HepG2 (cell line): ENCODE measurements around the gene MXRA7. TPM values are rescaled to one million over a fixed set of nuclear protein-coding genes. Genes with fewer than 3 reads are reported as not detected.

Experiments used
- BHLHE40 ChIP-seq: IDR thresholded peaks from 2 replicates; pipeline ENCODE4 v1.6.1; 2011; ENCODE audit warnings: low read length, improper control_type of control experiment
- BORCS8-MEF2B ChIP-seq: sonication (generic); formaldehyde crosslinking; IDR thresholded peaks from 2 replicates; pipeline ENCODE4 v1.8.0; 2022; ENCODE audit warnings: mild to moderate bottlenecking, missing genetic modification reagents
- BRD4 ChIP-seq: sonication (generic); formaldehyde crosslinking; IDR thresholded peaks from 2 replicates; pipeline ENCODE4 v1.4.0; 2020; ENCODE audit warnings: missing genetic modification reagents
- CHD2 ChIP-seq: IDR thresholded peaks from 2 replicates; pipeline ENCODE4 v1.6.1; 2011; ENCODE audit warnings: low read depth, low read length, improper control_type of control experiment
- CREB1 ChIP-seq, 2 experiments: fragments of 450-650 bp in 1 of 2; IDR thresholded peaks; 2 replicates each; pipeline ENCODE4 v1.6.1; 2016 to 2017; ENCODE audit warnings: control low read depth in 1 of 2, mild to moderate bottlenecking in 1 of 2, missing compliant biosample characterization in 1 of 2, missing genetic modification characterization in 1 of 2
- ELF1 ChIP-seq: sonication (generic); formaldehyde crosslinking; IDR thresholded peaks from 2 replicates; pipeline ENCODE4 v1.4.0; 2020; ENCODE audit warnings: missing genetic modification reagents
- FOXO1 ChIP-seq: sonication (generic); formaldehyde crosslinking; IDR thresholded peaks from 2 replicates; pipeline ENCODE4 v1.4.0; 2020; ENCODE audit warnings: missing genetic modification reagents
- HDAC2 ChIP-seq: sonication (generic); formaldehyde crosslinking; IDR thresholded peaks from 2 replicates; pipeline ENCODE4 v1.4.0; 2020; ENCODE audit warnings: missing genetic modification reagents
- JUNB ChIP-seq: sonication (generic); formaldehyde crosslinking; IDR thresholded peaks from 2 replicates; pipeline ENCODE4 v1.8.0; 2022; ENCODE audit warnings: missing genetic modification reagents, mild to moderate bottlenecking, borderline replicate concordance
- KMT2B ChIP-seq: IDR thresholded peaks from 2 replicates; pipeline ENCODE4 v1.6.1; 2016; ENCODE audit warnings: missing genetic modification reagents, missing compliant biosample characterization
- MEIS2 ChIP-seq: sonication (generic); formaldehyde crosslinking; IDR thresholded peaks from 2 replicates; pipeline ENCODE4 v1.9.0; 2021; ENCODE audit warnings: mild to moderate bottlenecking, missing genetic modification reagents
- NCOA1 ChIP-seq: sonication (generic); formaldehyde crosslinking; IDR thresholded peaks from 2 replicates; pipeline ENCODE4 v1.9.0; 2021; ENCODE audit warnings: missing genetic modification reagents
- NFKBIZ ChIP-seq: IDR thresholded peaks from 2 replicates; pipeline ENCODE4 v1.6.1; 2018; ENCODE audit warnings: missing genetic modification reagents, missing compliant biosample characterization
- RAD21 ChIP-seq: fragments of 450-650 bp; formaldehyde crosslinking; IDR thresholded peaks from 2 replicates; pipeline ENCODE4 v1.5.0; 2020; ENCODE audit warnings: mild to moderate bottlenecking
- RELA ChIP-seq: sonication (generic); formaldehyde crosslinking; IDR thresholded peaks from 2 replicates; pipeline ENCODE4 v1.4.0; 2020; ENCODE audit warnings: missing genetic modification reagents
- SRF ChIP-seq: IDR thresholded peaks from 2 replicates; pipeline ENCODE4 v1.6.1; 2011; ENCODE audit warnings: mild to moderate bottlenecking, low read depth, low read length, moderate library complexity
- THYN1 ChIP-seq: sonication (generic); formaldehyde crosslinking; IDR thresholded peaks from 2 replicates; pipeline ENCODE4 v1.8.1; 2023; ENCODE audit warnings: low read depth, mild to moderate bottlenecking, moderate library complexity, missing genetic modification reagents, borderline replicate concordance
- TP53 ChIP-seq: sonication (generic); formaldehyde crosslinking; conservative IDR thresholded peaks from 2 replicates; pipeline ENCODE4 v1.4.0; 2020; ENCODE audit warnings: missing genetic modification reagents
- ZNF251 ChIP-seq: sonication (generic); formaldehyde crosslinking; IDR thresholded peaks from 2 replicates; pipeline ENCODE4 v1.9.0; 2021; ENCODE audit warnings: mild to moderate bottlenecking, missing genetic modification reagents
- ZNF329 ChIP-seq: sonication (generic); formaldehyde crosslinking; IDR thresholded peaks from 2 replicates; pipeline ENCODE4 v1.9.0; 2021; ENCODE audit warnings: low read depth, mild to moderate bottlenecking, missing genetic modification reagents
- ZNF383 ChIP-seq: sonication (generic); formaldehyde crosslinking; IDR thresholded peaks from 2 replicates; pipeline ENCODE4 v1.4.0; 2020; ENCODE audit warnings: missing genetic modification reagents, mild to moderate bottlenecking, borderline replicate concordance
- ZNF775 ChIP-seq: sonication (generic); formaldehyde crosslinking; IDR thresholded peaks from 2 replicates; pipeline ENCODE4 v1.4.0; 2020; ENCODE audit warnings: missing genetic modification reagents, mild to moderate bottlenecking, moderate library complexity, borderline replicate concordance
- ZNF776 ChIP-seq: sonication (generic); formaldehyde crosslinking; IDR thresholded peaks from 2 replicates; pipeline ENCODE4 v1.4.0; 2020; ENCODE audit warnings: mild to moderate bottlenecking, missing genetic modification reagents
- polyA plus RNA-seq, 8 experiments: library from polyadenylated mRNA; depleted of rRNA in 3 of 8; stranded (reverse) in 7 of 8; unstranded in 1 of 8; fragments of >200 nt; fragmentation: Illumina TruSeq in 4 of 8; extraction: Trizol in 4 of 8; gene quantifications; 2 replicates each; pipeline versions ENCODE4 v1.2.1 to v1.2.3, GENCODE V29; 2011 to 2016; ENCODE audit warnings: low read depth in 4 of 8, missing spikeins in 1 of 8, mixed read lengths in 1 of 8; ENCODE audit not compliant: insufficient read depth in 1 of 8
- total RNA-seq, 5 experiments: library from RNA; depleted of rRNA; stranded (reverse); fragments of >200 nt; fragmentation: Illumina TruSeq; extraction: Trizol; gene quantifications; 2 replicates each; pipeline ENCODE4 v1.2.3, GENCODE V29; 2016; ENCODE audit warnings: low read depth in 1 of 5
- TF ChIP-seq, protein P1 (sequence below): sonication (generic); formaldehyde crosslinking; IDR thresholded peaks from 2 replicates; pipeline ENCODE4 v1.4.0; 2020; ENCODE audit warnings: mild to moderate bottlenecking, missing genetic modification reagents
- TF ChIP-seq, protein P2 (sequence below): sonication (generic); formaldehyde crosslinking; IDR thresholded peaks from 2 replicates; pipeline ENCODE4 v1.5.1; 2020; ENCODE audit warnings: missing genetic modification reagents, mild to moderate bottlenecking, borderline replicate concordance
- TF ChIP-seq, protein P3 (sequence below): IDR thresholded peaks from 2 replicates; pipeline ENCODE4 v1.6.1; 2012; ENCODE audit warnings: low read depth, low read length, improper control_type of control experiment

MXRA7 gene
- total and polyA plus RNA-seq, 2 of the 13 experiments (the other 11 are each of a cell fraction or from before 2014, with no cell fraction given) = 44.8 to 112 TPM

DNA sequence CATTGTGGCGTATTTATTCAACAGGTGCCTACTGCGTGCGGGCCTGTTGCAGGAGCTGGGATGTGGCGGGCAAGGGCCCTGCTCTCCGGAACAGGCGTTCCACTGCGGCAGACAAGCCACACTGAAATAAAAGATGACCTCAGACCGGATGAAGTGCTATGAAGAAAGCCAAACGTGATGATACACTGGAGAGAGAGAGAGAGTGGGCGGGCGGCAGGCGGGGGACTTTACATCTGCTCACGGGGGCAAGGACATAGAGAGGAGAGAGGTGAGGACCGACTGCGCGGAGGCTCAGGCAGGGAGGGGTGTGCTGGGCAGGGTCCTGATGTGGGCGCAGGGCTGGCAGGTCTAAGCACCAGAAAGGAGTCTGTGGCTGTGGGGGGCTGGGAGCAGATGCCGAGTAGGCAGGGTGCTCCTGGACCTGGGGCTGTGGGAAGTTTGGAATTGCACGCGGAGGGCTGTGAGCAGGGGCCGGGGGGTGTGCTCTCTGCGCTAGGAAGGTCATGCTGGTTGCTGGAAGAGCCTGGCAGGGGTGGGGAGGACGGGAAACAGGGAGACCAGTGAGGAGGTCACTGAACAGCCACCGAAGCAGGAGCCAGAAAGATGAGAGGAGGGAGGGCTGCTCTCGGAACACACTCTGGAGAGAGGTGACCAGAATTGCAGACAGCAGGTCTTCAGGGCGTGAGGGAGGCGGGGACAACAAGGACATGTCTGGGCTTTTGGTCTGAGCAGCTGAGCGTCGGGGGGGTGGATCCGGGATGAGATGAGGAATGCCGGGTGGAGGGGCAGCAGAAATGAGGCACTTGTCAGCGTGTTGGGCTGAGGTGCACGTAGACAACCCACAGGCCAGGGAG lies 9.9 kb downstream of the MXRA7 start (continued):
- TF ChIP-seq, protein P1, sequence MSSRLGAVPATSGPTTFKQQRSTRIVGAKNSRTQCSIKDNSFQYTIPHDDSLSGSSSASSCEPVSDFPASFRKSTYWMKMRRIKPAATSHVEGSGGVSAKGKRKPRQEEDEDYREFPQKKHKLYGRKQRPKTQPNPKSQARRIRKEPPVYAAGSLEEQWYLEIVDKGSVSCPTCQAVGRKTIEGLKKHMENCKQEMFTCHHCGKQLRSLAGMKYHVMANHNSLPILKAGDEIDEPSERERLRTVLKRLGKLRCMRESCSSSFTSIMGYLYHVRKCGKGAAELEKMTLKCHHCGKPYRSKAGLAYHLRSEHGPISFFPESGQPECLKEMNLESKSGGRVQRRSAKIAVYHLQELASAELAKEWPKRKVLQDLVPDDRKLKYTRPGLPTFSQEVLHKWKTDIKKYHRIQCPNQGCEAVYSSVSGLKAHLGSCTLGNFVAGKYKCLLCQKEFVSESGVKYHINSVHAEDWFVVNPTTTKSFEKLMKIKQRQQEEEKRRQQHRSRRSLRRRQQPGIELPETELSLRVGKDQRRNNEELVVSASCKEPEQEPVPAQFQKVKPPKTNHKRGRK = peak; percentile 82; the same call in 1 of the 2 replicates
- TF ChIP-seq ZNF776 (CRISPR knock-in tag) (0 out of 2 replicates have a peak, but pooled peaks have one; percentile 72), ZNF251 (CRISPR knock-in tag) (peak; percentile 40), KMT2B (CRISPR knock-in tag) (no peak), NCOA1 (CRISPR knock-in tag) (no peak), FOXO1 (CRISPR knock-in tag) (peak; percentile 46; the same call in 1 of the 2 replicates), JUNB (CRISPR knock-in tag) (no peak), ZNF329 (0 out of 2 replicates have a peak, but pooled peaks have one; percentile 8), CREB1 (IDR thresholded peaks at IDR 0.05) (peak; percentile 53), CREB1 (CRISPR knock-in tag; IDR thresholded peaks at IDR 0.05) (no peak), RAD21 (CRISPR knock-in tag) (no peak), CHD2 (0 out of 2 replicates have a peak, but pooled peaks have one; percentile 25), NFKBIZ (CRISPR knock-in tag) (no peak), SRF (no peak), TP53 (CRISPR knock-in tag) (no peak), HDAC2 (CRISPR knock-in tag) (peak; percentile 65), THYN1 (no peak), ZNF775 (CRISPR knock-in tag) (peak; percentile 31; the same call in 1 of the 2 replicates), ELF1 (CRISPR knock-in tag) (0 out of 2 replicates have a peak, but pooled peaks have one; percentile 5), BHLHE40 (peak; percentile 92), RELA (CRISPR knock-in tag) (0 out of 2 replicates have a peak, but pooled peaks have one; percentile 24), BORCS8-MEF2B (CRISPR knock-in tag) (no peak), BRD4 (no peak; the same call in 1 of the 2 replicates), MEIS2 (CRISPR knock-in tag) (0 out of 2 replicates have a peak, but pooled peaks have one; percentile 30), ZNF383 (peak; percentile 96; the same call in 1 of the 2 replicates)
- TF ChIP-seq, protein P2, sequence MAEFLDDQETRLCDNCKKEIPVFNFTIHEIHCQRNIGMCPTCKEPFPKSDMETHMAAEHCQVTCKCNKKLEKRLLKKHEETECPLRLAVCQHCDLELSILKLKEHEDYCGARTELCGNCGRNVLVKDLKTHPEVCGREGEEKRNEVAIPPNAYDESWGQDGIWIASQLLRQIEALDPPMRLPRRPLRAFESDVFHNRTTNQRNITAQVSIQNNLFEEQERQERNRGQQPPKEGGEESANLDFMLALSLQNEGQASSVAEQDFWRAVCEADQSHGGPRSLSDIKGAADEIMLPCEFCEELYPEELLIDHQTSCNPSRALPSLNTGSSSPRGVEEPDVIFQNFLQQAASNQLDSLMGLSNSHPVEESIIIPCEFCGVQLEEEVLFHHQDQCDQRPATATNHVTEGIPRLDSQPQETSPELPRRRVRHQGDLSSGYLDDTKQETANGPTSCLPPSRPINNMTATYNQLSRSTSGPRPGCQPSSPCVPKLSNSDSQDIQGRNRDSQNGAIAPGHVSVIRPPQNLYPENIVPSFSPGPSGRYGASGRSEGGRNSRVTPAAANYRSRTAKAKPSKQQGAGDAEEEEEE (CRISPR knock-in tag) = no peak
- TF ChIP-seq, protein P3, sequence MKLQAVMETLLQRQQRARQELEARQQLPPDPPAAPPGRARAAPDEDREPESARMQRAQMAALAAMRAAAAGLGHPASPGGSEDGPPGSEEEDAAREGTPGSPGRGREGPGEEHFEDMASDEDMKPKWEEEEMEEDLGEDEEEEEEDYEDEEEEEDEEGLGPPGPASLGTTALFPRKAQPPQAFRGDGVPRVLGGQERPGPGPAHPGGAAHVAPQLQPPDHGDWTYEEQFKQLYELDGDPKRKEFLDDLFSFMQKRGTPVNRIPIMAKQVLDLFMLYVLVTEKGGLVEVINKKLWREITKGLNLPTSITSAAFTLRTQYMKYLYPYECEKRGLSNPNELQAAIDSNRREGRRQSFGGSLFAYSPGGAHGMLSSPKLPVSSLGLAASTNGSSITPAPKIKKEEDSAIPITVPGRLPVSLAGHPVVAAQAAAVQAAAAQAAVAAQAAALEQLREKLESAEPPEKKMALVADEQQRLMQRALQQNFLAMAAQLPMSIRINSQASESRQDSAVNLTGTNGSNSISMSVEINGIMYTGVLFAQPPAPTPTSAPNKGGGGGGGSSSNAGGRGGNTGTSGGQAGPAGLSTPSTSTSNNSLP = peak; percentile 69; the same call in 1 of the 2 replicates
